WTC11 (cell line): Measurements from ENCODE around the gene CCDC180. TPM values are rescaled to one million over a fixed set of nuclear protein-coding genes. Genes with fewer than 3 reads are reported as not detected.

ENCODE experiments used
- ATAC-seq: fragments of 200-7000 bp; cut with Tn5 transposase; 2 replicates; pipeline ENCODE4 v1.10.0; 2021; ENCODE audit warnings: mild to moderate bottlenecking, moderate library complexity
- CTCF ChIA-PET: fragments of 300-600 bp; sonication (Branson Sonifier 250); formaldehyde crosslinking; loops from one replicate; lab custom pipeline; 2021; ENCODE audit warnings: antibody characterized with exemption; lab: Charles Lee
- POLR2A ChIA-PET: fragments of 350-600 bp; sonication (Branson Sonifier 250); formaldehyde crosslinking; loops from one replicate; lab custom pipeline; 2021; ENCODE audit warnings: antibody characterized with exemption; lab: Charles Lee
- DNase-seq: peaks from one replicate; pipeline ENCODE4 v3.0.0; 2021; ENCODE audit warnings: low spot score
- H3K27ac Mint-ChIP-seq: 2 replicates; pipeline ENCODE4 v1.8.0; 2021; ENCODE audit warnings: mixed read lengths
- H3K27me3 Mint-ChIP-seq: 2 replicates; pipeline ENCODE4 v1.8.0; 2021; ENCODE audit warnings: low read depth, mild to moderate bottlenecking, moderate library complexity, mixed read lengths
- H3K36me3 Mint-ChIP-seq: 2 replicates; pipeline ENCODE4 v1.8.0; 2021; ENCODE audit warnings: mixed read lengths
- H3K4me1 Mint-ChIP-seq: 2 replicates; pipeline ENCODE4 v1.8.0; 2022; ENCODE audit warnings: mixed read lengths
- H3K4me3 Mint-ChIP-seq: 2 replicates; pipeline ENCODE4 v1.8.0; 2021; ENCODE audit warnings: mild to moderate bottlenecking, moderate library complexity, mixed read lengths
- H3K9me3 Mint-ChIP-seq: 2 replicates; pipeline ENCODE4 v1.8.0; 2021; ENCODE audit warnings: mixed read lengths
- ELF4 ChIP-seq: sonication (generic); formaldehyde crosslinking; IDR thresholded peaks from 2 replicates; pipeline ENCODE4 v1.8.1; 2022; ENCODE audit warnings: low read depth, mild to moderate bottlenecking, moderate library complexity, missing genetic modification reagents
- ESRRA ChIP-seq: sonication (generic); formaldehyde crosslinking; IDR thresholded peaks from 2 replicates; pipeline ENCODE4 v1.8.1; 2022; ENCODE audit warnings: mild to moderate bottlenecking, missing genetic modification reagents, borderline replicate concordance
- FOXP1 ChIP-seq: sonication (generic); formaldehyde crosslinking; IDR thresholded peaks from 2 replicates; pipeline ENCODE4 v1.8.0; 2022; ENCODE audit warnings: missing genetic modification reagents, mild to moderate bottlenecking, moderate library complexity, borderline replicate concordance
- HMGXB4 ChIP-seq: sonication (generic); formaldehyde crosslinking; IDR thresholded peaks from 2 replicates; pipeline ENCODE4 v1.8.1; 2023; ENCODE audit warnings: mild to moderate bottlenecking, moderate library complexity, missing genetic modification reagents
- IRF2 ChIP-seq: sonication (generic); formaldehyde crosslinking; IDR thresholded peaks from 2 replicates; pipeline ENCODE4 v1.8.0; 2022; ENCODE audit warnings: low read depth, missing genetic modification reagents, borderline replicate concordance
- MAX ChIP-seq: sonication (generic); formaldehyde crosslinking; IDR thresholded peaks from 2 replicates; pipeline ENCODE4 v1.8.0; 2022; ENCODE audit warnings: mild to moderate bottlenecking, missing genetic modification reagents
- MLX ChIP-seq: sonication (generic); formaldehyde crosslinking; IDR thresholded peaks from 2 replicates; pipeline ENCODE4 v1.8.1; 2023; ENCODE audit warnings: mild to moderate bottlenecking, missing genetic modification reagents, moderate library complexity
- NFE2L1 ChIP-seq: sonication (generic); formaldehyde crosslinking; IDR thresholded peaks from 2 replicates; pipeline ENCODE4 v1.8.1; 2023; ENCODE audit warnings: missing genetic modification reagents
- NFYB ChIP-seq: sonication (generic); formaldehyde crosslinking; conservative IDR thresholded peaks from 2 replicates; pipeline ENCODE4 v1.8.0; 2022; ENCODE audit warnings: low read depth, missing genetic modification reagents
- NR3C1 ChIP-seq: sonication (generic); formaldehyde crosslinking; conservative IDR thresholded peaks from 2 replicates; pipeline ENCODE4 v1.8.1; 2023; ENCODE audit warnings: low read depth, mild to moderate bottlenecking, missing genetic modification reagents
- PRDM15 ChIP-seq: sonication (generic); formaldehyde crosslinking; IDR thresholded peaks from 2 replicates; pipeline ENCODE4 v1.8.0; 2022; ENCODE audit warnings: missing genetic modification reagents
- ZNF138 ChIP-seq: sonication (generic); formaldehyde crosslinking; conservative IDR thresholded peaks from 2 replicates; pipeline ENCODE4 v1.8.1; 2022; ENCODE audit warnings: mild to moderate bottlenecking, moderate library complexity, missing genetic modification reagents
- ZNF232 ChIP-seq: sonication (generic); formaldehyde crosslinking; IDR thresholded peaks from 2 replicates; pipeline ENCODE4 v1.8.0; 2022; ENCODE audit warnings: mild to moderate bottlenecking, missing genetic modification reagents
- ZNF317 ChIP-seq: sonication (generic); formaldehyde crosslinking; IDR thresholded peaks from 2 replicates; pipeline ENCODE4 v1.8.1; 2023; ENCODE audit warnings: low read depth, mild to moderate bottlenecking, moderate library complexity, missing genetic modification reagents, borderline replicate concordance
- ZNF425 ChIP-seq: fragments of 250-450 bp; sonication (Bioruptor Pico); conservative IDR thresholded peaks from 2 replicates; pipeline ENCODE4 v1.9.0; 2021; ENCODE audit warnings: mild to moderate bottlenecking
- total RNA-seq: library from RNA; stranded (reverse); gene quantifications from 3 replicates; pipeline ENCODE4 v1.2.3, GENCODE V29; 2021

The CCDC180 gene
- total RNA-seq, 1 experiment from 2014 or later: 6.5 TPM

- TF ChIP-seq NFE2L1 (CRISPR knock-in tag) (no peak), ESRRA (CRISPR knock-in tag) (no peak), NR3C1 (CRISPR knock-in tag) (no peak), ZNF138 (CRISPR knock-in tag) (no peak)
Observed at GRCh38 chr9:97301974-97302373, 5.5 kb upstream of the CCDC180 start (continued).

GRCh38 chr9:97304586-97304985 lies 2.9 kb upstream of the CCDC180 start:
- TF ChIP-seq NR3C1 (CRISPR knock-in tag): no peak
- no peak for TF ChIP-seq PRDM15
- no peak for TF ChIP-seq NFYB
- no peak for TF ChIP-seq HMGXB4
- no peaks in the 10 kb centered on the region; the same call in none of the 2 replicates for H3K27me3 Mint-ChIP-seq

GRCh38 chr9:97305501-97306298 lies 1.8 kb upstream of the CCDC180 start:
- POLR2A ChIA-PET: interaction anchor here (0.6 kb wide), 1 partner anchor 33 kb away, joined by 11 read pairs; no protein-coding TSS in a partner anchor
- CTCF ChIA-PET: interaction anchor here (1.2 to 1.5 kb wide), 2 partner anchors 51 to 82 kb away, joined by 3 read pairs; no protein-coding TSS in a partner anchor
- ATAC-seq (no peak), DNase-seq (no peak)
- no peak overlapping the region for H3K4me3 Mint-ChIP-seq
- H3K27ac Mint-ChIP-seq: no peak overlapping the region; the same call in 1 of the 2 replicates
- H3K9me3 Mint-ChIP-seq: peaks cover 29% of the 10 kb centered on the region
- peaks cover 15% of the 10 kb centered on the region for H3K4me1 Mint-ChIP-seq
- H3K27me3 Mint-ChIP-seq: no peaks in the 10 kb centered on the region; the same call in none of the 2 replicates
- peaks cover 8% of the 10 kb centered on the region for H3K36me3 Mint-ChIP-seq
- TF ChIP-seq ELF4 (no peak), ZNF232 (CRISPR knock-in tag) (no peak), PRDM15 (no peak), MLX (no peak), IRF2 (CRISPR knock-in tag) (no peak), FOXP1 (no peak), ZNF425 (CRISPR knock-in tag) (no peak), MAX (CRISPR knock-in tag) (no peak), ZNF317 (no peak)

More at GRCh38 chr9:97304586-97304985, 2.9 kb upstream of the CCDC180 start:
- peaks cover 15% of the 10 kb centered on the region for H3K4me1 Mint-ChIP-seq
- peaks cover 8% of the 10 kb centered on the region for H3K36me3 Mint-ChIP-seq
- H3K4me3 Mint-ChIP-seq: no peak overlapping the region
- H3K27ac Mint-ChIP-seq: no peak overlapping the region
- DNase-seq (no peak), ATAC-seq (no peak)
- H3K9me3 Mint-ChIP-seq: peaks cover 29% of the 10 kb centered on the region
- ChIA-PET POLR2A (no interaction called here), CTCF (no interaction called here)
